ENCODE data around the gene CMTM4.
"Not testable (repeated sequence)": the region's sequence is repeated elsewhere in the genome, so short reads cannot be mapped to it uniquely, and the experiment has no call there.

CMTM4 gene

DNA sequence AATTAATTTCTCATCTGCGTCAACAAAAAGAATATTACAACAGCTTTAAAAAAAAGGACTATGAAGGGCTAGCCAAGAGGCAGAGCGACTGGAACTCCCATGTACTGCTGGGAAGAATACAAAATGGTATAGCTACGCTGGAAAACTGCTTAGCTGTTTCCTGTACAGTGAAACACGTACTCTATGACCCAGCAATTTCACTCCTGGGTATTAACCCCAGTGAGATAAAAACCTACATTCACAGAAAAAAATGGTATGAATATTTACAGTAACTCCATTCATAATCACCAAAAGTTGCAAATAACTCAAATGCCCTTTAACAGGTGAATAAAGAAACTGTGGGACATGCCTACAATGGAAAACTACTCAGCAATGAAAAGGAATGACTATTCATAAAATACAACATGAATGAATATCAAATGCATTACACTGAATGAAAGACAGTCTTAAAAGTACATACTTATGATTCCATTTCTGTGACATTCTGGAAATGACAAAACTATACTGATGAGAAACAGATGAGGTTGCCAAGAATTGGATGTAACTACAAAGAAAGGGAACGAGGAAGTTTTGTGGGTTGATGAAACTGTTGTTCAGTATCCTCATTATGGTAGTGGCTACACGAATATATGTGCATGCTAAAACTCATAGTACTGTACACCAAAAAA, 27.6 kb downstream of the CMTM4 start:
- DNase-seq, result no peak

DNA sequence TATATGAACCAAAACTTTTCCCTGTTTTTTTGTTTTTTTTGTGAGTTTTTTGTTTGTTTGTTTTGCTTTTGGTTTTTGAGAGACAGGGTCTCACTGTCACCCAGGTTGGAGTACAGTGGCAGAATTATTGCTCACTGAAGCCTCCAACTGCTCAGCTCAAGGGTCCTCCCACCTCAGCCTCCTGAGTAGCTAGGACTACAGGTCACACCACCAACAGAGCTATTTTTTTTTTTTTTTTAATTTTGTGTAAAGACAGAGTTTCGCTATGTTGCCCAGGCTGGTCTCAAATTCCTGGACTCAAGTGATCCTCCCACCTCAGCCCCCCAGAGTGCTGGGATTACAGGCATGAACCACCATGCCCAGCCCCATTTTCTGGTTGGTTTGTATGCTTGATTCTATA, 28.6 kb downstream of the CMTM4 start:
- DNase-seq, result no peak

DNA sequence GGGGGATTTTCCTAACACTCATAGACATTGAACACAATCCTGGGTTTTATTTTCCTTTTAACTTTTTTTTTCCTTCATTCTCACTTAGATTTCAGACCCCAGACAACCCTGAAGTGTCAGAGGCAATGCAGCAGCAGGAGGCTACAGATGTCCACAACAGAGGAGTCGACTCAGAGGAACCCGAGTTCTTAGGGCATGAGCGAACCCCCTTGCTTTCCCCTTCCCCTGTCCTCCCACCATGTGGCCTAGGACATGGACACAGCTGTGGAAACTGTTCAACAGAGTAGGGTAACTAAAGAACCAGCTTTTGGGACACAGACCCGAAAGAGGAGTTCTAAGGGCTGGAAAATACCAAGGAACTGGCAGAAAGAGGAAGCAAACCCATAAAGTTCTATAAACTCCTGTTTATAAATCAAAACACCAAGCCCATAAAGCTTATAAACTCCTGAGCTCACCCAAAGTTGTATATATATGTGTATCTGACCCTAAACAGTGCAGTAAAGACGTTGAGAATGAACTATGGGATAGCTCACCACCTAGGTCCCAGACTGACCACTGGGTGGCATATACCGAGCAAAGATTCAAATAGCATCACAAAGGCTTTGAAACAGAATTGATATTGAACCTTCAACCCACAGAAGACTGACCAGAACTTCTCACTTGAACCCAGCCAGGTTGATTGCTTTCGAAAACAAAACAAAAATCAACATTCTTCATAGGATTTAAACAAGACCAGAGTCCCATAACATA, 33.9 kb downstream of the CMTM4 start:
- DNase-seq, result no peak

- DNase-seq, result not testable (repeated sequence)
These were observed 34.7 kb downstream of the CMTM4 start for GRCh38 chr16:66661671-66662346.

DNA sequence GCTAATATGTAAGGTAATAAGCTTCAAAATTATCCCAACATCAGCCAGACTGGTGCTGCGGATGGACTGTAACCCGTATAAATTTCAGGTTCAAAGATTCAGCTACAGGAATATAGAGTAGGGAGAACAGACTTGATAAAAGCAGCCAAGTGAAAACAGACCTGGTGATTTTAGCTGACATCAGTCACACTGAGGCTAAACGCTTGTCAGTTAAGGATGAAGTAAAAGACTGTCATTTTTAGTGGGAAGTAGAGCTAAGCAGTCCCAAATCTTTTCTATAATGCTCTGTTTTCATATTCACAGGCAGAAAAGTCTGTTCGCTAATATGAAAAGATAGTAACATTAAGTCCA, 35.4 kb downstream of the CMTM4 start:
- DNase-seq, result no peak

DNA sequence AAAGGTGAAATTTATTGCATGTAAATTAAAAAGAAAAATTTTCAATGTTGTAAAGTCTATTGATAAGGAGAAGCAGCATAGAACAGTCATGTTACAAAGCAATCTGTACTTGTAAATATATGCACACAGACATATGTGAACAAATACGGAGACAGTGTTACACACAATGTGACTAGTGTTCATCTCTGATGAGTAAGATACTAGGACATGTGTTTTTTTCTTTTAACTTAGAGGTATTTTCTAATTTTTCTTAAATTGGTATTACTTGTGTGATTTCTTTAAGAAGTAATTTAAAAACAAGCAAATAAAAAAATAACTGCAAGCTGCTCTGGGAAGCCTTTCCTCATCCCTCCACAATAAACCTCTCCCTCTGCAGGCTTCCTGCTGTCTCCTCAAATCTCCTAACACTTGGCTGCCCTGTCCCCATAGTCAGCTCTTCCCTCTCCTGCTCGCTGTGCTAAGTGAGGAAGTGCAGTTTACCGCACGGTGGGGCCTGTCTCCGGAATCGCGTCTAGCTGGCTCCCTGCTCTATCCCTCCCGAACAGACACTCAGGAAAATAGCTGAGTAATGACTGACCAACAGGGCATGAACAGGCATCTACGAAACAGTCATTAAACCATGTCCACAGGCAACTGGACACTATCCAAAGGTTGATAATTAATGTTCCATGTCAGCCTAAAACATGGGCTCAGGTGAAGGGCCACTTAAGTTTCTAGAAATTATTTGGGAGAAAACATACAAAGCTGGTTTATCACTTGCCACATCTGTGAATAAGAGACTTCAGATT, 35.9 kb downstream of the CMTM4 start:
- peak; percentile 92 for DNase-seq

DNA sequence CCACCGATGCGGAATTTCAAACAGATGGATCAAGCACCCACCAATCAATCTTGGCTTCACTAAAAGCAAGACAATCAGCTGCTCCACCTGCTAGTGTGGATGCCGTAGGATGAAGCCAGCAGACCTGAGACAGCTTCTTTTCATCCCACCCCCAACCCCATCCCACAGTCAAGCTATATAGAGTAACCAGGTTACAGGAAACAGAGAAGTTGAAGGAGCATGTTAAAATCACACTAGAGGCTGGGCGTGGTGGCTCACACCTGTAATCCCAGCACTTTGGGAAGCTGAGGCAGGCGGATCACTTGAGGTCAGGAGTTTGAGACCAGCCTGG, 37.7 kb downstream of the CMTM4 start:
- no peak for DNase-seq

GRCh38 chr16:66658143-66658859, 38.2 kb downstream of the CMTM4 start:
- DNase-seq, result no peak

DNA sequence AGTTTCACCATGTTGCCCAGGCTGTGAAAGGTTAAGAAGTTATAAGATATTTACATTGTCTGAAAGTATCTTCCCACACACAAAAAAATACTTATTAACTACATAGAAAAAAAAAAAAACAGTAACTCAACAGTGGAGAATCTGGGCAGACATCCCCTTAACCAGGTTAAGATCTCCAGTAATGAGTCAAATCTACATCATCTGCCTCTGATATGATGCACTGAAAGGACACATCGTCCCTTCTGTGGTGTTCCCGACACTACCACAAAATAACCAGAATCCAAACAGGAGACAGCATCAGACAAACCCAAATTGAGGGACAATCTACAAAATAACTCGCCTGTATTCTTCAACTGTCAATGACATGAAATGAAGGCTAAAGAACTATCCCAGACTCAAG, 40.0 kb downstream of the CMTM4 start:
- DNase-seq, result no peak

DNA sequence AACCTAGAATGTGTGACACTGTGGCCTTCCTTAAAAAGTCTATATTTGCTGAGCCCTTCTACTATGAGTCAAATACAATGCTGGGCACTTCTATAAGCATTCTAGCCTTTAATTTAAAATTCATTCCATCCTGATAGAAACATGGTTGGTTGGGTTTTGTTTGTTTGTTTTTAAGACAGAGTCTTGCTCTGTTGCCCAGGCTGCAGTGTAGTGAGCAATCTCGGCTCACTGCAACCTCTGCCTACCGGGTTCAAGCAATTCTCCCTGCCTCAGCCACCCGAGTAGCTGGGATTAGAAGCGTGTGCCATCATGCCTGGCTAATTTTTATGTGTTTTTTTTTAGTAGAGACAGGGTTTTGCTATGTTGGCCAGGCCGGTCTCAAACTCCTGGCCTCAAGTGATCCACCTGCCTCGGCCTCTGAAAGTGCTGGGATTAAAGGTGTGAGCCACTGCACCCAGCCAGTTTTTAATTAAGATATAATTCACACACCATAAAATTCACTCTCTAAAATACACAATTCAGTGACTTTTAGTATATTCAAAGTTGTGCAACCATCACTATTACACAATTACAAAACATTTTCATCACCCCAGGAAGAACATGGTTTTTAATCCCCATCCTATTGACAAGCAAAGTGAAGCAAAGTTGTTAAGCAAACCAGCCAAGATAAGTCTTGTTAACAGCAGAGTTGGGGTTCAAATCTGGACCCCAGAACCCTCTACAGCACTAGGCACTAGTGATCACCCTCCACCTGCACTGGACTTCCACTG, 42.8 kb downstream of the CMTM4 start:
- DNase-seq, result no peak

DNA sequence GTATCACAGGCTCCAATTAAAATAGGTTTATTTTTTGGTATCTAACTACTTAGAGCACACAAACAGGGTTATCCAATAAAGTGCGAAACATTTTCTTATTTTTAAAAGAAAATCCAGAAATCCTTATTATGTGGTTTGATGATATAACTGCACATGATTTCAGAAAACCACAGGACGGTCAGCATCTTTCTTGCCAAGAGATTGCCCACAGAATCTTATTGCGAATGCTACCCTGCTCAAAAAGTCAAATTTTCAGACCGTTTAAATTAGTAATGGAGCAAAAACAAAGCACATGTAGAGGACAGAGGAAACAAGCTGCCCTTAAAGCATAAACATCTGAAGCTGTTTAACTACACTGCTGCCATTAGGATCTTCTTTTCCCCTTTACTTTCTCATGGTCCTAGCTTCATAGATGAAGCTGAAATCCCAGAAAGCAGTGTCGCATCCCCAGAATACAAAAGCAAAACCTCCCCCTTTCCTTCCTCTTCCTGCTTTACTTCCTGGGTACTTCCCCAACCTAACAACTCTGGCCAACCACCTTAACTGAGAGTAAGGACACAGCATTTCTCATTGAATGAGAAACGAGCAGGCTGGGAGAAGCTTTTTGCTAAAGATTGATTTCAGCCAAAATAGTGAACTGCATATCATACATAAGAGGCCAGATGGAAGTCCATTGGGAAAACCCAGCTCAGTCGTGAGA, 43.7 kb downstream of the CMTM4 start:
- no peak for DNase-seq

GRCh38 chr16:66651965-66652364, 44.6 kb downstream of the CMTM4 start:
- no peak for DNase-seq

- DNase-seq, result no peak
These were observed 45.1 kb downstream of the CMTM4 start for GRCh38 chr16:66651474-66651765.

DNA sequence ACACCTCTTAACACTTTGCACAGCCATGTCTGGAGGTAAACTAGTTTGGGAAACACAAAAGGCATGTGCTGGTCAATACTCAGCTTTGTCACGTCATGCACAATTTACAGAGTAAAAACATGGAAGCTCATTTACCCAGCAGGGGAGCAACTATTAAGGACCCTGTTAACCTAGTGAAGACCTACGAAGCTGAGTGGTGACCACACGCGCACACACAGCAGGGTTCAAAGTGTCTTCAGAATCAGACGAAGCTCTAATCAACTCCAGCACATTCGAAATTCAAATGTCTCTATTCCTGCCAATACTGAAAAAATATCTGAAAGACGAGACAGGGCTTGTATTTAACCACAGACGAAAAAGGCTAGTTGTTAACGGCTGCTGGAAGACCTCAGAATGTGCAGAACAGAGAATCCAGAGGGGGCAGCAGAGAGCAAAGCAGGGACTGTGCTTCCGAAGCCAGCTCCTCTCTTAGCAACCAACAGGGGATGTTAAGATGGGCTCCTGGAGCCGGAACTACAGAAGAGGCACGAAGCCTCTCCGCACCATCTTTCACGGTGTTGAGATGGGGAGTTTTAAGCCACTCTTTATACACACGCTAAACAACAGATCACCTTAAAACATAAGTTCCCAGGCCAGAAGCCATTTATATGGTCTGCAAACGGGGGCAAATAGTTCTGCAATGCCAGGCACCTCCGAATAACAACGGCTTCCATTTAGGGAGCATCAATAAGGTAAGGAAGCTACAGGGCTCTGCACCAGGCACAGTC, 45.7 kb downstream of the CMTM4 start:
- DNase-seq, result peak; percentile 91

DNA sequence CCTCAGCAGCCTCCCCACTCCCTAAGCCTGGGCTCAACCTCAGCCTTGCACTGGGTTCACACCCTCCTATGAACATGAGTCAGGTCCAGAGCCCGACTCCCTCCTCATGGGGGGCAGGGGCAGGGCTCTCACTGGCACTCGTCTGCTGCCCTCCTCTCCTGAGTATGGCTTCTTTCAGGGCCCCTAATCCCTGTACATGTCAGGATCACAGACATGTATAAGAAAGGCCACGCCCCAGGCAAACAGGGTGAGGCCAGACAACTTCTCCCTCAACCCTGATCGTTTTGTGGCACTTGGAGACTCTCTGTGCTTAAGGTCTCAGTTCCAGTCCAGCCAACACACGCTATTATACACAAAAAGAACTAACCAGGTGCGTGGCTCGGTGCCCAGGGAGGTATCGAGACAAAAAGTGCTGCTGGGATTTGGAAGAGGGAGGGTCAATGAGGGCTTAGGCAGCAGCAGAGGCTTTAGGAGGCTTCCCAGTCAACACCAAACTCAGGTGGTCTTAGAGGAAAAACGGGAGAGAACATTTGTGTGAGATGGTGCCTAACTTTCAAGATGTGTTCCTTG, 46.8 kb downstream of the CMTM4 start:
- DNase-seq, result no peak

- no peak for DNase-seq
These were observed 47.4 kb downstream of the CMTM4 start for GRCh38 chr16:66649167-66649566.

- DNase-seq, result no peak
These were observed 48.7 kb downstream of the CMTM4 start for GRCh38 chr16:66647866-66648265.

- no peak for DNase-seq
These were observed 55.2 kb downstream of the CMTM4 start for GRCh38 chr16:66641387-66641786.

DNA sequence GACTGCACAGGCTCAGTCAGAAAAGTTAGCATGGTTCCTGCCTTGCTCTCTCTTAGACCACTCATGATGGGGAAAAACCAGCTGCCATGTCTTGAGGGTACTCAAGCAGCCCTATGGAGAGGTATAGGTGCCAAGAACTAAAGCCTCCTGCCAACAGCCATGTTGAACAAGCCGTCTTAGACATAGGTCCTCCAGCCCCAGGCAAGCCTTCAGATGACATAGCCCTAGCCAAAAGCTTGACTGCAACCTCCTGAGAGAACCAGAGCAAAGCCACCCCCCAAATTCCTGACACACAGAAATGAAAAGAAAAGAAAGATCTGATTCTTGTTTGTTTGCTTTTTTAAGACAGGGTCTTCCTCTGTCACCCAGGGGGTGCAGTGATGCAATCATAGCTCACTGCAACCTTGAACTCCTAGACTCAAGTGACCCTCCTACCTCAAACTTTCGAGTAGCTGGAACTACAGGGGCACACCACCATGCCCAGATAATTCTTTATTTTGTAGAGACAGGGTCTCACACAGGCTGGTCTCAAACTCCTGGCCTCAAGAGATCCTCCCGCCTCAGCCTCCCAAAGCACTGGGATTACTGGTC, 55.7 kb downstream of the CMTM4 start:
- DNase-seq, result no peak

Measured in islet precursor cell (in vitro differentiated cells).